Measurements from ENCODE around the gene MICAL2. TPM values are rescaled to one million over a fixed set of nuclear protein-coding genes. Genes with fewer than 3 reads are reported as not detected.

The MICAL2 gene
- total and polyA plus RNA-seq, 3 donors from 2014 or later = 224 to 461 (median 401) TPM

DNA sequence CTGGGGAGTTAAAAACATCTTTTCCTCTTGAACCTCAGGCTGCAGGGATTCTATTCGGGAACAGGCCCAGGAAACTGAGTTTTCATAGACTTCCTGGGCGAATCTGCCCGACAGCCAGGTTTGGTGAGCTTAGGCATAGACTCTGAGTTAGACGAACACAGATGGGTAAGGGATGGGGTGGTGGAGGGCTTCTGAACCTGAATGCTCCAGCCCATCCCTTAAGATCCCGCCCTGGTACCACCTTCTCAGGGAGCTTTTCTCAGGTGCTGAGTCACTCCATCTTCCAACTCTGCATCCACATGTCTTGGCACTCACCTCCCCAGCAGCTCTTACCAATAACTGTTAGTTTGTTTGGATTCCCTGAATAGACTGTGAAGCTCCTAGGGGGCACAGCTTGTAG is 37.4 kb downstream of the MICAL2 start:
- TF ChIP-seq POLR2A (IDR thresholded peaks at IDR 0.05) = no peak
- TF ChIP-seq, protein P1, sequence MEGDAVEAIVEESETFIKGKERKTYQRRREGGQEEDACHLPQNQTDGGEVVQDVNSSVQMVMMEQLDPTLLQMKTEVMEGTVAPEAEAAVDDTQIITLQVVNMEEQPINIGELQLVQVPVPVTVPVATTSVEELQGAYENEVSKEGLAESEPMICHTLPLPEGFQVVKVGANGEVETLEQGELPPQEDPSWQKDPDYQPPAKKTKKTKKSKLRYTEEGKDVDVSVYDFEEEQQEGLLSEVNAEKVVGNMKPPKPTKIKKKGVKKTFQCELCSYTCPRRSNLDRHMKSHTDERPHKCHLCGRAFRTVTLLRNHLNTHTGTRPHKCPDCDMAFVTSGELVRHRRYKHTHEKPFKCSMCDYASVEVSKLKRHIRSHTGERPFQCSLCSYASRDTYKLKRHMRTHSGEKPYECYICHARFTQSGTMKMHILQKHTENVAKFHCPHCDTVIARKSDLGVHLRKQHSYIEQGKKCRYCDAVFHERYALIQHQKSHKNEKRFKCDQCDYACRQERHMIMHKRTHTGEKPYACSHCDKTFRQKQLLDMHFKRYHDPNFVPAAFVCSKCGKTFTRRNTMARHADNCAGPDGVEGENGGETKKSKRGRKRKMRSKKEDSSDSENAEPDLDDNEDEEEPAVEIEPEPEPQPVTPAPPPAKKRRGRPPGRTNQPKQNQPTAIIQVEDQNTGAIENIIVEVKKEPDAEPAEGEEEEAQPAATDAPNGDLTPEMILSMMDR (IDR thresholded peaks at IDR 0.05) = no peak
- peaks cover 55% of the 10 kb centered on the region for H3K4me1 ChIP-seq
- H3K9me3 ChIP-seq = no peaks in the 10 kb centered on the region
- 70 to 88% methylated on average over 5 of the region's 5 CpGs for WGBS, 2 donors
- no peaks in the 10 kb centered on the region for H3K27me3 ChIP-seq
- H3K27ac ChIP-seq = peak overlapping the region in 1 of 2 donors; percentile 81
- no peaks in the 10 kb centered on the region for H3K36me3 ChIP-seq (ENCODE audit: low read depth, missing control alignments)
- no peak for DNase-seq
- intact Hi-C loops (cut with DNase I; ENCODE audit: low total_unique reads) = no loop called here
- no peak overlapping the region for H3K4me3 ChIP-seq

DNA sequence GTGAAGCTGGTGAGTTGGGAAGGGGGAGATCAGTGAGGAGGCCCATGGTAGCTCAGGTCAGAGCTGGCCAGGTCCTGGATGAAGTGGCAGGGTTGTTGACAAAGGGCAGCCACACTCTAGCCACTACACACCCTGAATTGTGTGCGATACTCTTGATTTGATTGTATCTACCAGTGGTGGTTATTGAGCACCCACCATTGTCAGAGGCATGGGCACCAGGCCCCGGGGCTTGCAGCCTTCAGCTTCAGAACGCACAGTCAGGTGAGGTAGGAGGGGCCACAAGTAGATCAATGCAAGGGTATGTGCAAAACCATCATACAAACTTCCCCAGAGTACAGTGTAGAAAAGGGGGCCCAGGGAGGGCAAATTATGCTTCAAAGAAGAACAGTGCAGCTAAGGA is 38.1 kb downstream of the MICAL2 start:
- Histone ChIP-seq H3K4me1 (peaks cover 48% of the 10 kb centered on the region), H3K36me3 (ENCODE audit: low read depth, missing control alignments) (no peaks in the 10 kb centered on the region), H3K27ac (peak overlapping the region in 1 of 2 donors; percentile 81), H3K9me3 (no peaks in the 10 kb centered on the region), H3K27me3 (no peaks in the 10 kb centered on the region), H3K4me3 (no peak overlapping the region)
- intact Hi-C loops (cut with DNase I; ENCODE audit: low total_unique reads) = no loop called here
- WGBS, 2 donors = 88 to 93% methylated on average over 3 of the region's 3 CpGs
- DNase-seq = no peak
- no peak for TF ChIP-seq POLR2A (IDR thresholded peaks at IDR 0.05)

DNA sequence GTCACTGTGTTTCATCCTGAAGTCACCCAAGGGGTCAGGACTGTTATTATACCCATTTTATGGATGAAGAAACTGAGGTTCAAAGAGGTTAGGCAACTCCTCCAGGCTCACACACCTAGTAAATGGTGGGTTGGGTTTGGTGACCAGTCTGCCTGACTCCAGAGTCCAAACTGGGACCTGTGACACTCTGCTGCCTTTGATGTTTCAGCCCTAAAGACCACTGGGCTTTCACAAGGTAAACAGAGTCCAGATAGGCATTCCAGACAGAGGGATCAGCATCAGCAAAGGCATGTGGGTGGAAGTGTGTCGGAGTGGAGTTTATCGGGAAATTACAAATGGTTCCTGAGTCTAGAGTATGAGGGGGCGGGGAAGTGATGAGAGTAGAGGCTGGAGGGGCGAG is 38.5 kb downstream of the MICAL2 start:
- Histone ChIP-seq H3K9me3 (no peaks in the 10 kb centered on the region), H3K36me3 (ENCODE audit: low read depth, missing control alignments) (no peaks in the 10 kb centered on the region), H3K27ac (peak overlapping the region; percentile 47 to 81), H3K27me3 (no peaks in the 10 kb centered on the region), H3K4me1 (peaks cover 44% of the 10 kb centered on the region), H3K4me3 (no peak overlapping the region)
- 64 to 85% methylated on average over 4 of the region's 4 CpGs for WGBS, 2 donors
- intact Hi-C loops (cut with DNase I; ENCODE audit: low total_unique reads) = no loop called here
- DNase-seq = no peak
- TF ChIP-seq, protein P1 (IDR thresholded peaks at IDR 0.05) = no peak
- no peak for TF ChIP-seq POLR2A (IDR thresholded peaks at IDR 0.05)

GRCh38 chr11:12149672-12150225 is 39.4 kb downstream of the MICAL2 start:
- Histone ChIP-seq H3K9me3 (no peaks in the 10 kb centered on the region), H3K27me3 (no peaks in the 10 kb centered on the region), H3K4me3 (no peak overlapping the region), H3K36me3 (ENCODE audit: low read depth, missing control alignments) (no peaks in the 10 kb centered on the region), H3K4me1 (peaks cover 35% of the 10 kb centered on the region), H3K27ac (peak overlapping the region; percentile 47 to 81)
- TF ChIP-seq POLR2A (IDR thresholded peaks at IDR 0.05) = no peak
- TF ChIP-seq, protein P1 (IDR thresholded peaks at IDR 0.05) = no peak
- peak; percentile 34 for DNase-seq
- WGBS, 2 donors = 48 to 61% methylated on average over 6 of the region's 6 CpGs
- intact Hi-C loops (cut with DNase I; ENCODE audit: low total_unique reads) = no loop called here

GRCh38 chr11:12150831-12151382 is 40.5 kb downstream of the MICAL2 start:
- Histone ChIP-seq H3K27me3 (no peaks in the 10 kb centered on the region), H3K36me3 (ENCODE audit: low read depth, missing control alignments) (no peaks in the 10 kb centered on the region), H3K9me3 (no peaks in the 10 kb centered on the region), H3K4me3 (no peak overlapping the region), H3K4me1 (peaks cover 30% of the 10 kb centered on the region), H3K27ac (peak overlapping the region; percentile 65 to 81)
- WGBS, 2 donors = 44 to 53% methylated on average over 10 of the region's 10 CpGs
- intact Hi-C loops (cut with DNase I; ENCODE audit: low total_unique reads) = no loop called here
- no peak for TF ChIP-seq POLR2A (IDR thresholded peaks at IDR 0.05)
- TF ChIP-seq, protein P1 (IDR thresholded peaks at IDR 0.05) = no peak
- peak; percentile 15 for DNase-seq
